ENCODE data around the gene SCG2.
A peak's percentile ranks its signal among the peaks of the same experiment; 100 is the strongest.
"Not testable (repeated sequence)": the region's sequence is repeated elsewhere in the genome, so short reads cannot be mapped to it uniquely, and the experiment has no call there.

Gene SCG2

GRCh38 chr2:223612501-223612900, 10.3 kb upstream of the SCG2 start:
- no peak for DNase-seq

GRCh38 chr2:223611061-223611460, 8.9 kb upstream of the SCG2 start:
- DNase-seq, result no peak

GRCh38 chr2:223607476-223607875, 5.3 kb upstream of the SCG2 start:
- no peak for DNase-seq

- no peak for DNase-seq
Measured at GRCh38 chr2:223606946-223607345, 4.8 kb upstream of the SCG2 start.

- DNase-seq, result no peak
Measured at GRCh38 chr2:223604231-223604630, 2.1 kb upstream of the SCG2 start.

GRCh38 chr2:223602972-223603371, 811 bp upstream of the SCG2 start:
- DNase-seq, result no peak

GRCh38 chr2:223601018-223601417, 1.1 kb downstream of the SCG2 start:
- no peak for DNase-seq

- DNase-seq, result no peak
Measured at GRCh38 chr2:223599640-223600380, 2.4 kb downstream of the SCG2 start.

GRCh38 chr2:223598994-223599639, 3.0 kb downstream of the SCG2 start:
- DNase-seq, result no peak

- no peak for DNase-seq
Measured at GRCh38 chr2:223597076-223597475, 5.1 kb downstream of the SCG2 start.

GRCh38 chr2:223596208-223596607, 6.0 kb downstream of the SCG2 start:
- no peak for DNase-seq

- DNase-seq, result no peak
Measured at GRCh38 chr2:223594831-223595230, 7.3 kb downstream of the SCG2 start.

GRCh38 chr2:223594259-223594658, 7.9 kb downstream of the SCG2 start:
- no peak for DNase-seq

GRCh38 chr2:223592689-223593088, 9.5 kb downstream of the SCG2 start:
- DNase-seq, result not testable (repeated sequence)

GRCh38 chr2:223591596-223591995, 10.6 kb downstream of the SCG2 start:
- no peak for DNase-seq

- DNase-seq, result no peak
Measured at GRCh38 chr2:223590964-223591363, 11.2 kb downstream of the SCG2 start.

GRCh38 chr2:223589901-223590300, 12.3 kb downstream of the SCG2 start:
- no peak for DNase-seq

- no peak for DNase-seq
Measured at GRCh38 chr2:223588251-223588650, 13.9 kb downstream of the SCG2 start.

- DNase-seq, result no peak
Measured at GRCh38 chr2:223587301-223587700, 14.9 kb downstream of the SCG2 start.

GRCh38 chr2:223586261-223586660, 15.9 kb downstream of the SCG2 start:
- DNase-seq, result no peak

GRCh38 chr2:223585666-223586065, 16.5 kb downstream of the SCG2 start:
- DNase-seq, result no peak

- DNase-seq, result no peak
Measured at GRCh38 chr2:223582001-223582400, 20.2 kb downstream of the SCG2 start.

- peak; percentile 35 for DNase-seq
Measured at GRCh38 chr2:223580951-223581350, 21.2 kb downstream of the SCG2 start.

GRCh38 chr2:223578846-223579245, 23.3 kb downstream of the SCG2 start:
- no peak for DNase-seq

GRCh38 chr2:223576873-223577272, 25.3 kb downstream of the SCG2 start:
- no peak for DNase-seq

Data from left hindlimb (tissue), 1 donor.